ENCODE data around the gene PSD2.

The PSD2 gene

DNA sequence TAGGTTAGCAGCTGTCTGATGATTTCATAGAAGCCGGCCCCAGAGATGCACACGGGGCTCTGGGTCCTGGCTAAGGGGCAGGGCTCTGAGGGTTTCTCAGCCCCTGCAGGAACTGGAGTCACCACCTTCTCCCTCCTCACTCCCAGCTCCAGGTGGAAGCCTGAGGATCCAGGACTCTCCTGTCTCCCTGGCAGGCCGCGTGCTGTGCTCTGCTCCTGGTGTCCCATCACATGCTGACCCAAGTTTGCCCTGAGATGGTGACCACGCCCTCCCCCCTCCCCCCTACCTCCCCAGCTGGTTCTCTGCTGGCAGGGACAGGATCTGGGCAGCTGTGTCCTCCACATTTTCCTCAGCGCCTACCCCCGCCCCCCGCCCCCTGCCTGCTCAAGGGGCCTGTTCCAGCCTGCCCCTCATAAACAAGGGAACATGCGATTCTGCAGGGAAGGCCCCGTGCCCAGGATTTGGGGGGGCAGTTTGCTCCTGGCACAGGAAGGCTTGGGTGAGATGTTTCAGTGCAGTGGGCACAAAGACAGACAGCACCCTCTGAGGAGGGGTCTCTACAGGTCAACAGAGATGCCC, 87.4 kb downstream of the PSD2 start:
- no peak overlapping the region for H3K4me3 ChIP-seq (IDR thresholded peaks at IDR 0.05; ENCODE audit: insufficient read depth, low read depth, low read length)
- no peak overlapping the region for H3K4me2 ChIP-seq
- H2AFZ ChIP-seq (ENCODE audit: low read depth), result no peak overlapping the region
- H3K79me2 ChIP-seq (ENCODE audit: insufficient read depth, low read depth), result no peaks in the 10 kb centered on the region
- no peak overlapping the region for H3K9ac ChIP-seq
- H3K27me3 ChIP-seq (ENCODE audit: insufficient read depth, low read depth), result no peaks in the 10 kb centered on the region
- H3K36me3 ChIP-seq (ENCODE audit: insufficient read depth), result no peaks in the 10 kb centered on the region
- no peak for TF ChIP-seq CTCF (conservative IDR thresholded peaks at IDR 0.05; ENCODE audit: low read depth, low read length)
- no peaks in the 10 kb centered on the region for H3K4me1 ChIP-seq (ENCODE audit: low read depth, poor library complexity, severe bottlenecking)
- no peaks in the 10 kb centered on the region for H4K20me1 ChIP-seq (ENCODE audit: insufficient read depth)
- no peak overlapping the region for H3K27ac ChIP-seq

- H3K4me1 ChIP-seq (ENCODE audit: low read depth, poor library complexity, severe bottlenecking), result no peaks in the 10 kb centered on the region
- no peaks in the 10 kb centered on the region for H3K27me3 ChIP-seq (ENCODE audit: insufficient read depth, low read depth)
- no peaks in the 10 kb centered on the region for H3K79me2 ChIP-seq (ENCODE audit: insufficient read depth, low read depth)
- no peaks in the 10 kb centered on the region for H4K20me1 ChIP-seq (ENCODE audit: insufficient read depth)
- TF ChIP-seq CTCF (conservative IDR thresholded peaks at IDR 0.05; ENCODE audit: low read depth, low read length), result no peak
- no peak overlapping the region for H3K4me2 ChIP-seq
- no peak overlapping the region for H3K9ac ChIP-seq
- no peak overlapping the region for H2AFZ ChIP-seq (ENCODE audit: low read depth)
- no peak overlapping the region for H3K4me3 ChIP-seq (IDR thresholded peaks at IDR 0.05; ENCODE audit: insufficient read depth, low read depth, low read length)
- no peak overlapping the region for H3K27ac ChIP-seq
- no peaks in the 10 kb centered on the region for H3K36me3 ChIP-seq (ENCODE audit: insufficient read depth)
These were observed 88.5 kb downstream of the PSD2 start for GRCh38 chr5:139884144-139884543.

DNA sequence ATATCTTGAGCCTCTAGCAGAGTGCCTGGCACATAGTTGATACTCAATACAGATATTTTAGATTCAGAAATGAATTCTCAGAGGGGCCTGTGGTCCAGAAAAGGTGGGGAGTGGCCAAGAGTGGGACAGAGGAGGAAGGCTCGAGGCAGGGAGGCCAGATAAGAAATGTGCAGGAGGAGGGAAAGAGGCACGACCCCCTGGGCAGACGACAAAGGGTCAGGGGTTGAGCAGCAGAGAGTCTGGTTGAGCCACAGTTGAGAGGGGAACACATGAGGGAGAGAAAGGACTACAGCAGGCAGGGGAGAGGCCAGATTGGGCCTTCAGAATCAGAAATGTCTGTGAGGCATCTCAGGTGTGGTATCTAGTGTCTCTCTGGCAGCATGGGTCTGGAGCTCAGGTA, 89.1 kb downstream of the PSD2 start:
- no peaks in the 10 kb centered on the region for H4K20me1 ChIP-seq (ENCODE audit: insufficient read depth)
- H3K36me3 ChIP-seq (ENCODE audit: insufficient read depth), result no peaks in the 10 kb centered on the region
- no peak overlapping the region for H3K4me2 ChIP-seq
- no peak overlapping the region for H3K27ac ChIP-seq
- H2AFZ ChIP-seq (ENCODE audit: low read depth), result no peak overlapping the region
- TF ChIP-seq CTCF (conservative IDR thresholded peaks at IDR 0.05; ENCODE audit: low read depth, low read length), result no peak
- H3K4me1 ChIP-seq (ENCODE audit: low read depth, poor library complexity, severe bottlenecking), result no peaks in the 10 kb centered on the region
- no peaks in the 10 kb centered on the region for H3K79me2 ChIP-seq (ENCODE audit: insufficient read depth, low read depth)
- no peaks in the 10 kb centered on the region for H3K27me3 ChIP-seq (ENCODE audit: insufficient read depth, low read depth)
- no peak overlapping the region for H3K4me3 ChIP-seq (IDR thresholded peaks at IDR 0.05; ENCODE audit: insufficient read depth, low read depth, low read length)
- H3K9ac ChIP-seq, result no peak overlapping the region

DNA sequence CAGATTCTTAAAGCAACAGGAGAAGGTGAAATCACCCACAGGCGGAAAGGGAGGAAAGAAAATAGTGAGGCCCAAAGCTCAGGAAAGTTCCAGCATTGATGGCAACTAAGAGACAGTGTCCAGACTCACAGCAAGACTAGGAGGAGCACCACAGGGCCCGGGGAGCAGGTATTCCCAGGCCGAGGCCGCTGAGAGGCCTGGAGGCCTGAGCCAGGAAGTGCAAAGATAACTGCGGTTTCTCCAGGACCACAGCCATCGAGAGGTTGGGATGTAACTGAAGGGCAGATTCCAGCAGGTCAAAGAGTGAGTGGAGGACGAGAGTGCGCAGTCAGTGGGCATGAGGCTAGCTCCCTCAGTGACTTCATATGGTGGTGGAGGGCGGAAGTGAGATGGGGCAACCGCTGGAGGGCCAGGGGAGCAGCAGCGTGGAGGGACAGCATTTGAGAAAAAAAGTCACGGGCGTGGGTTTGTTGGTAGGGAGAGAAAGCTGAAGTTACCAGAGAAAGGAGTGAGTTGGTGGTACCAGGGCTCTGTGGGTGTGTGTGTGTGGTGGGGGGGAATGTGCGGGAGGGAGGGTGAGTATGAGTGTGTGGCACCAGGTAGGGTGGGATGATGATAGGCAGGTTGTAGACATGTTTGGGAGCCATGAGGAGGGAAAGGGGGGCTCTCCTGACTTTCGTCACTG, 89.7 kb downstream of the PSD2 start:
- no peaks in the 10 kb centered on the region for H3K36me3 ChIP-seq (ENCODE audit: insufficient read depth)
- no peak overlapping the region for H3K27ac ChIP-seq
- no peak for TF ChIP-seq CTCF (conservative IDR thresholded peaks at IDR 0.05; ENCODE audit: low read depth, low read length)
- no peaks in the 10 kb centered on the region for H4K20me1 ChIP-seq (ENCODE audit: insufficient read depth)
- H3K4me3 ChIP-seq (IDR thresholded peaks at IDR 0.05; ENCODE audit: insufficient read depth, low read depth, low read length), result no peak overlapping the region
- no peak overlapping the region for H2AFZ ChIP-seq (ENCODE audit: low read depth)
- no peak overlapping the region for H3K9ac ChIP-seq
- no peaks in the 10 kb centered on the region for H3K4me1 ChIP-seq (ENCODE audit: low read depth, poor library complexity, severe bottlenecking)
- H3K79me2 ChIP-seq (ENCODE audit: insufficient read depth, low read depth), result no peaks in the 10 kb centered on the region
- H3K4me2 ChIP-seq, result no peak overlapping the region
- no peaks in the 10 kb centered on the region for H3K27me3 ChIP-seq (ENCODE audit: insufficient read depth, low read depth)

Data from KMS-11 (cell line).